HG03469 (cell line): ENCODE measurements around the gene CYP11A1.
"Not testable (repeated sequence)": the region's sequence is repeated elsewhere in the genome, so short reads cannot be mapped to it uniquely, and the experiment has no call there.

Experiments used
- ATAC-seq: cut with Tn5 transposase; IDR thresholded peaks from one replicate; pipeline ENCODE4 v1.9.1; 2021; ENCODE audit warnings: mild to moderate bottlenecking, moderate library complexity, moderate number of reproducible peaks; ENCODE audit not compliant: unreplicated experiment

The CYP11A1 gene

GRCh38 chr15:74376226-74376625 lies 8.8 kb upstream of the CYP11A1 start:
- ATAC-seq, result no peak

- no peak for ATAC-seq
Observed at GRCh38 chr15:74375303-74375693, 7.9 kb upstream of the CYP11A1 start.

GRCh38 chr15:74374648-74375302 lies 7.3 kb upstream of the CYP11A1 start:
- ATAC-seq, result peak; percentile 5

GRCh38 chr15:74373731-74374647 lies 6.5 kb upstream of the CYP11A1 start:
- ATAC-seq, result peak; percentile 30

- ATAC-seq, result no peak
Observed at GRCh38 chr15:74373056-74373650, 5.7 kb upstream of the CYP11A1 start.

GRCh38 chr15:74370471-74370870 lies 3.0 kb upstream of the CYP11A1 start:
- no peak for ATAC-seq

- no peak for ATAC-seq
Observed at GRCh38 chr15:74369756-74370155, 2.3 kb upstream of the CYP11A1 start.

GRCh38 chr15:74369084-74369745 lies 1.8 kb upstream of the CYP11A1 start:
- ATAC-seq, result no peak

GRCh38 chr15:74368121-74368520 lies 675 bp upstream of the CYP11A1 start:
- no peak for ATAC-seq

- no peak for ATAC-seq
Observed at GRCh38 chr15:74365598-74366445, 1.6 kb downstream of the CYP11A1 start.

- ATAC-seq, result no peak
Observed at GRCh38 chr15:74364936-74365597, 2.4 kb downstream of the CYP11A1 start.

- no peak for ATAC-seq
Observed at GRCh38 chr15:74362482-74362881, 5.0 kb downstream of the CYP11A1 start.

- not testable (repeated sequence) for ATAC-seq
Observed at GRCh38 chr15:74360855-74361254, 6.6 kb downstream of the CYP11A1 start.

- not testable (repeated sequence) for ATAC-seq
Observed at GRCh38 chr15:74359376-74359775, 8.1 kb downstream of the CYP11A1 start.

GRCh38 chr15:74357514-74357913 lies 9.9 kb downstream of the CYP11A1 start:
- not testable (repeated sequence) for ATAC-seq

- ATAC-seq, result not testable (repeated sequence)
Observed at GRCh38 chr15:74356050-74356449, 11.4 kb downstream of the CYP11A1 start.

GRCh38 chr15:74353992-74354391 lies 13.5 kb downstream of the CYP11A1 start:
- ATAC-seq, result not testable (repeated sequence)

- no peak for ATAC-seq
Observed at GRCh38 chr15:74352393-74352910, 15.0 kb downstream of the CYP11A1 start.

- no peak for ATAC-seq
Observed at GRCh38 chr15:74351670-74352069, 15.8 kb downstream of the CYP11A1 start.
